Upper lobe of left lung (tissue), 4 donors: Measurements from ENCODE around the gene COX6B1.

Experiments used
- CTCF ChIP-seq, 6 experiments: fragments of 450-650 bp in 4 of 6; fragments of 200-600 bp in 2 of 6; sonication (generic) in 2 of 6; IDR thresholded peaks; one replicate each; pipeline ENCODE4 v1.5.1; 2016 to 2019; ENCODE audit warnings: antibody characterized with exemption in 6 of 6
- EP300 ChIP-seq, 4 donors: sonication (generic); formaldehyde crosslinking; IDR thresholded peaks; one replicate each; pipeline ENCODE4 v1.5.1; 2017; ENCODE audit warnings: antibody characterized with exemption in 4 of 4, control low read depth in 2 of 4
- POLR2A ChIP-seq, 4 donors: fragments of 450-650 bp; IDR thresholded peaks; one replicate each; pipeline ENCODE4 v1.5.1; 2016 to 2017; ENCODE audit warnings: antibody characterized with exemption in 4 of 4, mild to moderate bottlenecking in 2 of 4
- POLR2AphosphoS5 ChIP-seq, 2 donors: sonication (generic); formaldehyde crosslinking; IDR thresholded peaks; one replicate each; pipeline ENCODE4 v1.5.1; 2017; ENCODE audit warnings: antibody characterized with exemption in 2 of 2

- peak in 1 of 4 donors; percentile 58 for TF ChIP-seq POLR2A (IDR thresholded peaks at IDR 0.05)
- no peak for TF ChIP-seq CTCF (IDR thresholded peaks at IDR 0.05)
- peak; percentile 1 to 69 for TF ChIP-seq POLR2AphosphoS5 (IDR thresholded peaks at IDR 0.05)
- no peak for TF ChIP-seq EP300 (IDR thresholded peaks at IDR 0.05)
These were observed 54.3 kb downstream of the COX6B1 start for GRCh38 chr19:35702223-35703012.
